GM12875 (cell line): ENCODE measurements around the gene CD164.

Experiments
- H3K4me3 ChIP-seq: one replicate; pipeline ENCODE4 v1.5.1; 2011; ENCODE audit warnings: low read depth, low read length, control low read depth
- TF ChIP-seq, protein P1 (sequence below): IDR thresholded peaks from 2 replicates; pipeline ENCODE4 v1.5.1; 2011; ENCODE audit warnings: low read depth, mild to moderate bottlenecking, control low read depth, inconsistent platforms, low read length, moderate library complexity, borderline replicate concordance; ENCODE audit not compliant: insufficient read depth

The CD164 gene

DNA sequence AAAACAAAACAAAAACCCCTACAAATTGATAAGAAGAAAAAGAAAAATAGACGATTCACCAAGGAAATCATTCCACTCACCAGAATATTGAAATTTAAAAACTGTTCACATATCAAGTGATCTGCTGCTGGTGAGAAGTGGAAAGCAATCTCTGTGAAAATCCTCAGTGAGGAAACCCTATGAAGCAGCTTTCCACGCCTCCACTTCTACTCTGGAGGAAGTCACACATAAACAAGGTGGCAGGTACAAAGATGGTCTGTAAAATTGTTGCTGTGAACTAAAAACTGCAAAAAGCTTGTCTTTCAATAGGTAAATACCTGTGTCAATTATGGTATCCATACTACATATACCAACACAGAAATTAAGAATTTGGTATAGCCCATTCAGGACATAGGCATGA lies 18.5 kb downstream of the CD164 start:
- TF ChIP-seq, protein P1, sequence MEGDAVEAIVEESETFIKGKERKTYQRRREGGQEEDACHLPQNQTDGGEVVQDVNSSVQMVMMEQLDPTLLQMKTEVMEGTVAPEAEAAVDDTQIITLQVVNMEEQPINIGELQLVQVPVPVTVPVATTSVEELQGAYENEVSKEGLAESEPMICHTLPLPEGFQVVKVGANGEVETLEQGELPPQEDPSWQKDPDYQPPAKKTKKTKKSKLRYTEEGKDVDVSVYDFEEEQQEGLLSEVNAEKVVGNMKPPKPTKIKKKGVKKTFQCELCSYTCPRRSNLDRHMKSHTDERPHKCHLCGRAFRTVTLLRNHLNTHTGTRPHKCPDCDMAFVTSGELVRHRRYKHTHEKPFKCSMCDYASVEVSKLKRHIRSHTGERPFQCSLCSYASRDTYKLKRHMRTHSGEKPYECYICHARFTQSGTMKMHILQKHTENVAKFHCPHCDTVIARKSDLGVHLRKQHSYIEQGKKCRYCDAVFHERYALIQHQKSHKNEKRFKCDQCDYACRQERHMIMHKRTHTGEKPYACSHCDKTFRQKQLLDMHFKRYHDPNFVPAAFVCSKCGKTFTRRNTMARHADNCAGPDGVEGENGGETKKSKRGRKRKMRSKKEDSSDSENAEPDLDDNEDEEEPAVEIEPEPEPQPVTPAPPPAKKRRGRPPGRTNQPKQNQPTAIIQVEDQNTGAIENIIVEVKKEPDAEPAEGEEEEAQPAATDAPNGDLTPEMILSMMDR, result no peak
- H3K4me3 ChIP-seq, result no peak overlapping the region

DNA sequence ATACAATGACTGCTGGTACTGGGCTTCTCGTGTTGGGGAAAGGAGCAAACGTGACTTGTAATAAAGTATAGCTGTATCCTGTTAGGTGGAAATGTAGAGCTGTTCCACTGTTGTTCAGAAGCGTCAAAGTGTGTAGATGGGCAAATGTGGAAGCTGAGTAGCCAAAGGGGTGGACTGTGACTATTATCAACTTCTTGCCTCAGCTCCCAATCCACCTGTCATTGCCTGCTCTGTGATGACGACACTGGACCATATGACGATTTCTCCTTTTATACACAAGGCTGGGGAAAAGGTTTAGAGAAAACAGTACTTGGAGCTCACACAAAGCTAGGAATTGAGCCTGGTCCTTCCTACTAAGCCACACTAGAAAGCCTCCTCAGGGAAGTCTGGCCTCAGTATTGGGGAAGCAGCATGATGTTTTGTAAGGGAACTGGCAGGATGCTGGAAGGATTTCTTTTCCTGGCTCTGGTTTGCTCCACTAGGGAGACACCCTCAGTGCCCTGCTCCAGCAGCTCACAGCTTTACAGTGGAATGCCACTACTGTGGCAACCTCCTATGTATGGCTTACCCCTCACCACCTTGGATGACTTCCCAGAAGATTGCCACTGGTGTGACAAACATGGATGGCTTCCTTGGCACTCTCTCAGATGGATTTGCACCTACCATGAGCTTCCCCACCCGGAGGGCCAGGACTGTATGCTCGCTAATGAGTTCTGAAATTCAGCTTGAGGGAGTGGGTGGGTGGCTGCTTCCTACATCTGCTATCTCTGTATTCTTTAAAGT lies 20.0 kb downstream of the CD164 start:
- H3K4me3 ChIP-seq, result no peak overlapping the region
- TF ChIP-seq, protein P1, result no peak

- no peak overlapping the region for H3K4me3 ChIP-seq
- TF ChIP-seq, protein P1, result no peak
Measured at GRCh38 chr6:109360791-109361190, 21.5 kb downstream of the CD164 start.

DNA sequence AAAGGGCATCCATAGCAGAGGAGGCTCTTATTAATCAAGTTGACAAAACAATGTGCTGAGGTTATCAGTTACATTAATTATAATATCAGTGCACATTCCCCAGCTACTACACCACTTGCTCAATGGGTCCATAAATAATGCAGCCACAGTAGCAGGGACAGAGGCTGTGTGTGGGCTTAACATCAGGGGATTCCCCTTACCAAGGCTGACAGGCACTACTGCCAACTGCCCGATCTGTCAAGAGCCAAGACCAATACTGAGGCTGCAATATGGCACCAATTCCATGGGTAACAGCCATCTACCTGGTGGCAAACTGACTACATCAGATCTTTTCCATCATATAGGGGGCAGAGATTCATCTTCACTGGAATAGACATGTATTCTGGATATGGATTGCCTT lies 22.0 kb downstream of the CD164 start:
- TF ChIP-seq, protein P1, result no peak

DNA sequence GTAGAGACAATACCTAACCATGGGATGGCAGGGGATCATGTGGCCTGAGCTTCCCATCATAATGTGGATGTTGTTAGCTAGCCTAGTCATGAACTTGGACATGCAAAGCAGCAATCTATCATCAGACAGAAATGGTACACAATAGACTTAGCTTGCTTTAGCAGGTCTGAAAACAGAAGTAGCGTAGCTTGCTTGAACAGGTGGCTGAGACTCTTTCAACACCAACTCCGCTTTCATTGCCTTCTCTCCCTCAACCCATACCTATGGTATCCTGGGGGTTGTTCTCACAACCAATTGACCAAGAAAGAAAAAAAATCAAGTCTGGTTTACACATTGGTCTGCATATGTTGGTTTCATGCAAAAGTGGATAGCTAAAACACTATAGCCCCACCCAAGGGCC lies 23.0 kb downstream of the CD164 start:
- H3K4me3 ChIP-seq, result no peak overlapping the region
- TF ChIP-seq, protein P1, result no peak

More for the DNA sequence above, 22.0 kb downstream of the CD164 start:
- no peak overlapping the region for H3K4me3 ChIP-seq

GRCh38 chr6:109358204-109358603 lies 24.1 kb downstream of the CD164 start:
- H3K4me3 ChIP-seq, result no peak overlapping the region
- TF ChIP-seq, protein P1, result no peak

GRCh38 chr6:109356237-109356636 lies 26.0 kb downstream of the CD164 start:
- H3K4me3 ChIP-seq, result no peak overlapping the region
- TF ChIP-seq, protein P1, result no peak
